ENCODE results near the gene AK5. TPM values are rescaled to one million over a fixed set of nuclear protein-coding genes. Genes with fewer than 3 reads are reported as not detected.

Gene AK5
- polyA plus RNA-seq, 1 donor (not counting 4 experiments of a cell fraction or from before 2014, with no cell fraction given): 0.30 TPM

DNA sequence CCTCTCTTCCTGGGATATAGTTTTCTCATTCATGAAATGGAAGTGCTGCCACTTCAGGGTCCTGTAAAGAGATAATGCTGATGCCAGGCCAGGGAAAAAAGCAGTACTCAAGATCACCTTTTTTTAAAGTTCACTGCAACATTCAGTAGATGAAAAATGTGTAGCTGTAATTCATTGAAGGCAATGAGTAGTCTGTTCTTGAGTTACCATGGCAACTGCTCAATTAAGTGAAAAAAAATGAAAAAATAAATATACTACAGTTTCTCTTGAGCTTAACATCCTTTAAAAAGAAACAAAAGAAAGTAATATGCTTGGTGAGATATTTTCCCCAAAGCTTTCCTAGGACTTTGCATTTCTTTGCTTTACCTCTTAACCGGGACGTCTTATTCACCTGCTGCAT, 183.3 kb downstream of the AK5 start:
- H3K4me2 ChIP-seq (ENCODE audit: control insufficient read depth, extremely low read depth, insufficient read depth, low read depth, low read length): no peak overlapping the region
- TF ChIP-seq, protein P1, sequence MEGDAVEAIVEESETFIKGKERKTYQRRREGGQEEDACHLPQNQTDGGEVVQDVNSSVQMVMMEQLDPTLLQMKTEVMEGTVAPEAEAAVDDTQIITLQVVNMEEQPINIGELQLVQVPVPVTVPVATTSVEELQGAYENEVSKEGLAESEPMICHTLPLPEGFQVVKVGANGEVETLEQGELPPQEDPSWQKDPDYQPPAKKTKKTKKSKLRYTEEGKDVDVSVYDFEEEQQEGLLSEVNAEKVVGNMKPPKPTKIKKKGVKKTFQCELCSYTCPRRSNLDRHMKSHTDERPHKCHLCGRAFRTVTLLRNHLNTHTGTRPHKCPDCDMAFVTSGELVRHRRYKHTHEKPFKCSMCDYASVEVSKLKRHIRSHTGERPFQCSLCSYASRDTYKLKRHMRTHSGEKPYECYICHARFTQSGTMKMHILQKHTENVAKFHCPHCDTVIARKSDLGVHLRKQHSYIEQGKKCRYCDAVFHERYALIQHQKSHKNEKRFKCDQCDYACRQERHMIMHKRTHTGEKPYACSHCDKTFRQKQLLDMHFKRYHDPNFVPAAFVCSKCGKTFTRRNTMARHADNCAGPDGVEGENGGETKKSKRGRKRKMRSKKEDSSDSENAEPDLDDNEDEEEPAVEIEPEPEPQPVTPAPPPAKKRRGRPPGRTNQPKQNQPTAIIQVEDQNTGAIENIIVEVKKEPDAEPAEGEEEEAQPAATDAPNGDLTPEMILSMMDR (optimal IDR thresholded peaks at IDR 0.05 in 1 of 3, IDR thresholded peaks at IDR 0.05 in 1 of 3, conservative IDR thresholded peaks at IDR 0.05 in 1 of 3; ENCODE audit: extremely low read depth in 1 of 3, insufficient read depth in 2 of 3, low read length in 3 of 3): no peak
- no peak for TF ChIP-seq EZH2 (IDR thresholded peaks at IDR 0.05; ENCODE audit: low read length)
- H3K9me1 ChIP-seq (ENCODE audit: control insufficient read depth, extremely low read depth, insufficient read depth, low read length): no peaks in the 10 kb centered on the region
- no peaks in the 10 kb centered on the region for H3K79me2 ChIP-seq (ENCODE audit: control insufficient read depth, insufficient read depth, low read length)
- FAIRE-seq: no peak
- no peak for DNase-seq (ENCODE audit: low read depth, low spot score)
- no peaks in the 10 kb centered on the region for H3K4me1 ChIP-seq (ENCODE audit: control insufficient read depth, extremely low read depth, insufficient read depth, low read length)
- H3K9me3 ChIP-seq (ENCODE audit: control insufficient read depth, low read depth, low read length): no peaks in the 10 kb centered on the region
- H3K27ac ChIP-seq (ENCODE audit: control insufficient read depth, insufficient read depth, low read length): no peak overlapping the region
- dilution Hi-C loops (cut with MboI; ENCODE audit: extremely low pct_ligation_motif_present, low sequenced_read_pairs): no loop called here
- H4K20me1 ChIP-seq (ENCODE audit: control insufficient read depth, extremely low read depth, insufficient read depth, low read length): no peaks in the 10 kb centered on the region
- H3K27me3 ChIP-seq (ENCODE audit: control insufficient read depth, extremely low read depth, insufficient read depth, low read length): no peaks in the 10 kb centered on the region
- H3K9ac ChIP-seq (ENCODE audit: control insufficient read depth, extremely low read depth, insufficient read depth, low read length): no peak overlapping the region
- no peaks in the 10 kb centered on the region for H3K36me3 ChIP-seq (ENCODE audit: control insufficient read depth in 2 of 2, extremely low read depth in 1 of 2, insufficient read depth in 2 of 2, low read length in 2 of 2)
- H3K4me3 ChIP-seq (ENCODE audit: control insufficient read depth in 2 of 3, extremely low read depth in 1 of 3, insufficient read depth in 2 of 3, low read depth in 1 of 3, low read length in 3 of 3): no peak overlapping the region
- no peak overlapping the region for H2AFZ ChIP-seq (ENCODE audit: control insufficient read depth, low read length)

DNA sequence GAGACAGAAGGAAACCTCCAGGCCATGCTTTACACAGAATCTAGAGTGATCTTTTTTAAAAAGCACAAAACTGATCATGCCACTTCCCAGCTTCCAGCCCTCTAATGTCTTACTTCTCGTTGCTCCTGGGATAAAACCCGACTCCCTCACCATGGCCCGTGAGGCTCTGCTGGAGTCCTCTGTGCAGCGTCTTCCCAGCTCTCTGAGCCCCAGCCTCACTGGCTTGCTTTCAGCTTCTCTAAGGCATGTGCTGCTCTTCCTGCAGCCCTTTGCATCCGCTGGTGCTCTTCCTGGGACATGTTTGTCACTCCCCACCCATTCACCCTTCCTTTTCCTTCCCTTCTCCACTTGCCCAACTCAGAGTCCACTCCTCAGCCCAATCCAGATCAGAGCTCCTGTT, 184.1 kb downstream of the AK5 start:
- no peaks in the 10 kb centered on the region for H3K9me3 ChIP-seq (ENCODE audit: control insufficient read depth, low read depth, low read length)
- H3K27me3 ChIP-seq (ENCODE audit: control insufficient read depth, extremely low read depth, insufficient read depth, low read length): no peaks in the 10 kb centered on the region
- H3K9ac ChIP-seq (ENCODE audit: control insufficient read depth, extremely low read depth, insufficient read depth, low read length): no peak overlapping the region
- no peak for TF ChIP-seq EZH2 (IDR thresholded peaks at IDR 0.05; ENCODE audit: low read length)
- TF ChIP-seq, protein P1 (optimal IDR thresholded peaks at IDR 0.05 in 1 of 3, IDR thresholded peaks at IDR 0.05 in 1 of 3, conservative IDR thresholded peaks at IDR 0.05 in 1 of 3; ENCODE audit: extremely low read depth in 1 of 3, insufficient read depth in 2 of 3, low read length in 3 of 3): no peak
- no peak overlapping the region for H3K27ac ChIP-seq (ENCODE audit: control insufficient read depth, insufficient read depth, low read length)
- no peak for DNase-seq (ENCODE audit: low read depth, low spot score)
- no peaks in the 10 kb centered on the region for H3K79me2 ChIP-seq (ENCODE audit: control insufficient read depth, insufficient read depth, low read length)
- FAIRE-seq: no peak
- no peak overlapping the region for H3K4me2 ChIP-seq (ENCODE audit: control insufficient read depth, extremely low read depth, insufficient read depth, low read depth, low read length)
- H3K9me1 ChIP-seq (ENCODE audit: control insufficient read depth, extremely low read depth, insufficient read depth, low read length): no peaks in the 10 kb centered on the region
- H3K4me1 ChIP-seq (ENCODE audit: control insufficient read depth, extremely low read depth, insufficient read depth, low read length): no peaks in the 10 kb centered on the region
- no peaks in the 10 kb centered on the region for H3K36me3 ChIP-seq (ENCODE audit: control insufficient read depth in 2 of 2, extremely low read depth in 1 of 2, insufficient read depth in 2 of 2, low read length in 2 of 2)
- no peak overlapping the region for H3K4me3 ChIP-seq (ENCODE audit: control insufficient read depth in 2 of 3, extremely low read depth in 1 of 3, insufficient read depth in 2 of 3, low read depth in 1 of 3, low read length in 3 of 3)
- H2AFZ ChIP-seq (ENCODE audit: control insufficient read depth, low read length): no peak overlapping the region
- H4K20me1 ChIP-seq (ENCODE audit: control insufficient read depth, extremely low read depth, insufficient read depth, low read length): no peaks in the 10 kb centered on the region
- dilution Hi-C loops (cut with MboI; ENCODE audit: extremely low pct_ligation_motif_present, low sequenced_read_pairs): no loop called here
